HG02938 (cell line): ENCODE measurements around the gene NKX3-2.
"Not testable (repeated sequence)": the region's sequence is repeated elsewhere in the genome, so short reads cannot be mapped to it uniquely, and the experiment has no call there.

Experiments
- ATAC-seq: cut with Tn5 transposase; IDR thresholded peaks from one replicate; pipeline ENCODE4 v1.9.1; 2021; ENCODE audit warnings: mild to moderate bottlenecking, moderate library complexity; ENCODE audit not compliant: unreplicated experiment

Gene NKX3-2

GRCh38 chr4:13543839-13544605 is at the start of gene NKX3-2:
Gene NKX3-2 (minus strand): TSS chr4:13544508. CDS start chr4:13544414, 94 bp downstream.
- ATAC-seq, result no peak

DNA sequence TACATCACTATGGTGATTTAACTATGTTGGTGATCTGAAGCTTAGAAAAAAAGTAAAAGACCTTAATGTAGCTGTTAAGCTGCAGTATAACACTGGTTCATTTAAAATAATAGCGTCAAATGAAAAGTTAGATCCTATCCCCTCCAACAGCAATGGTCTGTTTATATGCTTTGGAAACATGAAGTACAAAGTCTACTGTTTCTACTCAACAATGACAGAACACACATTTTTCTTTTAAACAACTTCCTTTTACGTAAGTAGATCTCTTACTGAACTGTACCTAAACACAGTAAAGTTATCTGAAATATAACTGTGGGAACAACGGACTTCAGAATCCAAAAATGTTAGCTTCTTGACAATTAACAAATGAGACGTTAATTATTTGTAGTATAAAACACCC is 47.9 kb upstream of the NKX3-2 start:
- no peak for ATAC-seq

GRCh38 chr4:13590766-13591165 is 46.5 kb upstream of the NKX3-2 start:
- no peak for ATAC-seq

- no peak for ATAC-seq
These were observed 44.6 kb upstream of the NKX3-2 start for GRCh38 chr4:13588954-13589353.

DNA sequence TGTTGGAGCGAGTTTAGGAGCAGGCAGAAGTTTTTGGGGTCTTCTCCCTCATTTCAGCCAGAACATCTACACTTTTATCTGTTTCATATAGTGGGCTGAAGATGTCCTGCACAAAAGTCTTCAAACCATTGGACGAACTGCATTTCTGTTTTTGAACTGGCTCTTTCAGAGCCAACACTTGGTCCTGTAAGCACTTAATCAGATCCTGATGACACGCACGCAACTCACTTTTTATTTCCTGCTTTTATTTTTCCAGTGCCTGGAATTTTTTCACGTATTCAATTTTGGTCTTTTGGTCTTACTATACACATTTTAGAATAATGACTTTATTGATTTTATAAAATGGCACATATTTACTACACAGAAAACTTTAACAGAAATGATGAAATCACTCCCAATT is 40.2 kb upstream of the NKX3-2 start:
- no peak for ATAC-seq

DNA sequence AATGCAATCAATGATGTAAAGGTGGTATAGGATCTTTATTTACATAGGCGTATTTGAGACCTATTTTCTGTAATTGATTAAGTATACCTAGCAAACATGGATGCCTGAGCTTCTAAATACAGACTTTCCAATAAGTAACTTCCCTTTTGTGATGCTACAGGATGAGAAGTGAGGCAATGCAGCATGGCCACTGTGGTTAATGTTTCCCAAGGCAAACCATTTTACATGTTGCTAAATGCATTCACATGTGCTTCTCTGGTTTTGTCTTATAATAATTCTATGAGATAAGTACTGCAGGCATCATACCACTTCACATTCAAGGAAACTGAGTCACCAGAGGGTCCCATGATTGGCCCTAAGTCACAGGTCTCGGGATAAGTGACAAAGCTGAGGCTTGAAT is 35.7 kb upstream of the NKX3-2 start:
- ATAC-seq, result no peak

- no peak for ATAC-seq
These were observed 33.4 kb upstream of the NKX3-2 start for GRCh38 chr4:13577660-13578059.

GRCh38 chr4:13570916-13571315 is 26.6 kb upstream of the NKX3-2 start:
- no peak for ATAC-seq

GRCh38 chr4:13567125-13567524 is 22.8 kb upstream of the NKX3-2 start:
- ATAC-seq, result no peak

DNA sequence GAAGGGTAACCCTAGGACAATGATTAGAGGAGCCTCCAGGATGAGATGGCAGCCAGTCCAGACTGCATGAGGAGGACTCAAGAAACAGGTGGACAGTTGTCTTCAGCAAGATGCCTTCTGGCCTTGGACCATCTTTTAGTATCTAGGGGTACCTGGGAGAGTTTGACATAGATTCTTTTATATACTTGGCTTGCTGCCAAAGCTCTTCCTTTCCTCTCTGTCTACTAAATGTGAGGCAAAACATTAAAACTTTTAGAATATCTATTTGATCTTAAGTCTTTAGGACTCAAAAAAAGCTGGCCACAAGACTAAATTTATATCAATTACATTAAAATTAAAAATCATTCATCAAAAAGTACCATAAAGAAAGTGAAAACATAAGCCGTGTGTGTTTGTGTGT is 18.6 kb upstream of the NKX3-2 start:
- ATAC-seq, result no peak

DNA sequence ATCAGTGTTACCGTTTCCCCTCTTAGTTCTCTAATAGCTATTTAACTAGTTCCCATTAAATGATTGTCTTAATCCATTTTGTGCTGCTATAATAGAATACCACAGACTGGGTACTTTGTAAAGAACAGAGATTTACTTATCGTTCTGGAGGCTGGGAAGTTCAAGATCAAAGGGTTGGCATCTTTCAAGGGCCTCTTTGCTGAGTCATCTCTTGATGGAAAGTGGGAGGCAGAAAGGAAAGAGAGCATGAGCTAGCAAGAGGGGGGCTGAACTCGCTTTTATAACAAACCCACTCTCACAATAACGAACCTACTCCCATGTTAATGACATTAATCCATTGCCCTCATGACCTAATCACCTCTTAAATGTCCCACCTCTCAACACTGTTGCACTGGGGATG is 17.4 kb upstream of the NKX3-2 start:
- no peak for ATAC-seq

- ATAC-seq, result not testable (repeated sequence)
These were observed 15.8 kb upstream of the NKX3-2 start for GRCh38 chr4:13560111-13560510.

GRCh38 chr4:13559413-13559812 is 15.1 kb upstream of the NKX3-2 start:
- ATAC-seq, result no peak

DNA sequence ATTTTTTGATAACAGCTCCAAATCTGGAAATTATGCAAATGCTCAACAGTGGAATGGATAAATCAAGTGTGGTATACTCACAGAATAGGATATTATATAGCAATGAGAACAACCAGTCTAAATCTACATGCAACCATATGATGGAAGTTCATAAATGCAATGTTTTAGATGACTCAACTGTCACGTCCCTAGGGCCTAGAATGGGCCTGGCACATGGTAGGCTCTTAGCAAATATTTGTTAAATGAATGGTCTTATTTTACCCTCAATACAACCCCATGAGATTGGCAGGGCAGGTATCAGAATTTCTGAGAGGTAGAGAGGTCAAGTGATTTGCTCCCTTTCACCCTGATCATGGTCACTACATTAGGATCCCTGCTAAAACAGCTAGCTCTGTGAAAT is 14.6 kb upstream of the NKX3-2 start:
- ATAC-seq, result no peak

DNA sequence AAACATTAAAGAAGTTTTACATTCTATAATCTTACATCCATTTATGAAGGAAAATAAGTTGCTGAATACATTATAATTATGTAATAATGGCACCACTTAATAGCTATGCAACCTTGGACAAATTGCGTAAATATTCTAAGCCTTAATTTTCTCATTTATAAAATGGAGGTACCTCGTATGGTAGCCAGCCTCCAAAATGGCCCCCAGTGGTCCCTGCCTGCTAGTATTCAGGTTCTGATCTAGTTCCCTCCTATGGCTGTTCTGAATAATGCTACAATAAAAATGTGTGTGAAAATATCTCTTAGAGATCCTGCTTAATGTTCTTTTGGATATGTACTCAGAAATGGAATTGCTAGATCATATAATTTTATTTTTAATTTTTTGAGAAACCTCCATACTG is 11.0 kb upstream of the NKX3-2 start:
- no peak for ATAC-seq

DNA sequence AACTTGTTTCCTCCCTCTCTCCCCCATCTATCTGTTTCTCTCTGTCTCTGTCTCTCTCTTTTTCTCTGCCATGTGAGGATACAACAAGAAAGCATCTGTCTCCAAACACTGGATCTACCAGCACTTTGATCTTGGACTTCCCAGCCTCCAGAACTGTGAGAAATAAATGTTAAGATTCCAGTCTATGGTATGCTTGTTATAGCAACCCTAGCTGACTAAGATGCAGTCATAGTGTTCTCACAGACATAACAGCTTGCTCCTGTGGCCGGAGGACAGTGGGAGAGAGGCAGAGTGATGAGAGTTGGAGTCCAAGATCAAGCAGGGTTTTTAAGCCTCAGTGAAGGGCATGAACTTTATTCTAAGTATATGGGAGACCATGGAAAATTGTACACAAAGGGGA is 8.8 kb upstream of the NKX3-2 start:
- no peak for ATAC-seq

GRCh38 chr4:13548984-13549546 is 4.8 kb upstream of the NKX3-2 start:
- peak; percentile 73 for ATAC-seq

GRCh38 chr4:13548059-13548983 is 4.0 kb upstream of the NKX3-2 start:
- no peak for ATAC-seq

- no peak for ATAC-seq
These were observed 3.3 kb upstream of the NKX3-2 start for GRCh38 chr4:13547485-13548041.

- no peak for ATAC-seq
These were observed 2.7 kb upstream of the NKX3-2 start for GRCh38 chr4:13546941-13547484.
